NCI-H460 (cell line): Measurements from ENCODE around the gene VIM. TPM values are rescaled to one million over a fixed set of nuclear protein-coding genes. Genes with fewer than 3 reads are reported as not detected.

Experiments used
- total RNA-seq: library from RNA; depleted of rRNA; stranded (reverse); fragments of >200 nt; shearing (Covaris generic); gene quantifications from 2 replicates; pipeline ENCODE4 v1.2.3, GENCODE V29; 2014; rRNA removed

VIM gene
- total RNA-seq, 1 experiment from 2014 or later = 1,621 TPM

Other genes with a start within 250 kb of the VIM start
- 0.58 and 0.67 TPM in 2 replicates for gene CUBN, start 98.4 kb upstream of the VIM start, total RNA-seq
- gene TRDMT1, start 26.6 kb upstream of the VIM start, total RNA-seq = 5.2 and 6.8 TPM in 2 replicates
- 0.09 and 0.57 TPM in 2 replicates for gene ST8SIA6, start 226.4 kb downstream of the VIM start, total RNA-seq